ENCODE data around the gene TMEM273. TPM values are rescaled to one million over a fixed set of nuclear protein-coding genes. Genes with fewer than 3 reads are reported as not detected.

TMEM273 gene
- total and polyA plus RNA-seq, 10 of the 15 experiments (the other 5 are each of a cell fraction or from before 2014, with no cell fraction given), result 10.3 to 46.3 (median 26.4) TPM

DNA sequence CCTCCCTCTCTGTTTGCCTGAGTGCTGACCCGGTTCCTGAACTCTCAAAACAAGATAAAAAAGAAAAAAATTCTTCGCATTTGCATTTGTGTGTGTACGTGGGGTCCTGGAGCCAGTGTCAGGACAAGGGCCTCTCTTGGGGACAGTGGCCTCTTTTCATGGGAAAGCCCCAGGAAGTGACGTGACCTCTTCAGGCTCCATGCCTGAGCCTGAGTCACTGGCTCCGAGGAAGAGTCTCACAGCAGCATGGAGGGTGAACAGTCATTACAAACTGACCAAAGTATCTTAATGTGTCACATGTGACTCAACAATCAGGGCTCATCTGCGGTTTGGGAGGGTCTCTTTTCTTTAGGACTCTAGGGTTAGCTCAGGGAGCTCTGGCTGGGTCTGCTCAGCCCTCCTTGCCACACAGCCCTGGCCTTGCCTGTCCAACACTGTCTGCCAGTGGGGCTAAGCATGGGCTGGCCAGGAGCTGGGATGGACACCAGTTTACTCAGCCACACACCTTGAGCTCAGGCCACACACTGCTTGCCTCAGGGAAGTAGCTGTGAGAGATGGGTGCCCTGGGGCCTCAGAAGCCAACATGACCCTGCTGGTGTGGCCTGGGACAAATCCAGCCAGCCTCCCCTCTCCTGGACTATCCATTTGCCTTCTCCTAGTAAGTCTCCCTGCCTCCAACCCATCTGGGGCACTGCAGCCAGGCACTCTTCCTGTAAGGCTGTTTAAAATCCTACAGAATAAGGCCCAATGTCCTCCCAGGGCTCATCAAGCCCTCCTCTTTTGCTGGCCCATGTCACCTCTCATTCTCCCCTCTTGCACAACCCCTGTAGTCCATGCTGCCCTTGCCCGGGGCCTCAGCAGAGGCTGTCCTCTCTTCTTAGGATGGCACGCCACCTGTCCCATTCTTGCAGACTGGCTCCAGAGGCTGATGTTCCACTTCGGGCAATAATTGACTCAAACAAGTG, 10.5 kb downstream of the TMEM273 start (continued):
- TF ChIP-seq JUNB (IDR thresholded peaks at IDR 0.05) (peak; percentile 94), YY1 (IDR thresholded peaks at IDR 0.05; ENCODE audit: low read depth, low read length) (peak; percentile 69), GATAD2B (conservative IDR thresholded peaks at IDR 0.05; ENCODE audit: low read depth) (no peak; the same call in 1 of the 2 replicates), HDAC6 (IDR thresholded peaks at IDR 0.05; ENCODE audit: unreplicated experiment) (no peak), CHD2 (IDR thresholded peaks at IDR 0.05; ENCODE audit: borderline replicate concordance, low read depth, low read length) (no peak), PAX8 (IDR thresholded peaks at IDR 0.05) (no peak), ZBTB4 (CRISPR knock-in tag; IDR thresholded peaks at IDR 0.05) (no peak), NR2C2 (IDR thresholded peaks at IDR 0.05; ENCODE audit: borderline replicate concordance, control insufficient read depth, insufficient read length, low read depth) (no peak), KAT2A (conservative IDR thresholded peaks at IDR 0.05; ENCODE audit: control insufficient read depth, low read depth, low read length) (no peak), POLR2AphosphoS2 (IDR thresholded peaks at IDR 0.05; ENCODE audit: low read depth, low read length) (no peak), SIX5 (IDR thresholded peaks at IDR 0.05; ENCODE audit: low read depth, low read length, severe bottlenecking) (no peak), EGR1 (IDR thresholded peaks at IDR 0.05; ENCODE audit: borderline replicate concordance in 1 of 2, low read depth in 2 of 2, low read length in 2 of 2) (no peak), ZNF384 (IDR thresholded peaks at IDR 0.05; ENCODE audit: borderline replicate concordance, low read depth, low read length) (no peak; the same call in 1 of the 2 replicates), ZNF217 (IDR thresholded peaks at IDR 0.05) (no peak), CUX1 (IDR thresholded peaks at IDR 0.05; ENCODE audit: insufficient replicate concordance, low read depth, low read length) (no peak), SREBF1 (IDR thresholded peaks at IDR 0.05; ENCODE audit: low read length) (no peak), CREB1 (IDR thresholded peaks at IDR 0.05; ENCODE audit: low read depth) (peak; percentile 87), IRF4 (IDR thresholded peaks at IDR 0.05; ENCODE audit: low read depth, low read length) (peak; percentile 78), CHD4 (IDR thresholded peaks at IDR 0.05) (no peak), ZNF207 (IDR thresholded peaks at IDR 0.05; ENCODE audit: borderline replicate concordance) (no peak), NBN (IDR thresholded peaks at IDR 0.05) (peak; percentile 59; the same call in 1 of the 2 replicates), ETV6 (conservative IDR thresholded peaks at IDR 0.05 in 1 of 2, IDR thresholded peaks at IDR 0.05 in 1 of 2; ENCODE audit: borderline replicate concordance in 1 of 2, low read depth in 1 of 2) (peak in 1 of 2 experiments; percentile 77; a peak in 2 of 4 replicates)

Data from GM12878 (cell line).